ENCODE results near the gene DLX1.
A peak's percentile ranks its signal among the peaks of the same experiment; 100 is the strongest.

DLX1 gene

DNA sequence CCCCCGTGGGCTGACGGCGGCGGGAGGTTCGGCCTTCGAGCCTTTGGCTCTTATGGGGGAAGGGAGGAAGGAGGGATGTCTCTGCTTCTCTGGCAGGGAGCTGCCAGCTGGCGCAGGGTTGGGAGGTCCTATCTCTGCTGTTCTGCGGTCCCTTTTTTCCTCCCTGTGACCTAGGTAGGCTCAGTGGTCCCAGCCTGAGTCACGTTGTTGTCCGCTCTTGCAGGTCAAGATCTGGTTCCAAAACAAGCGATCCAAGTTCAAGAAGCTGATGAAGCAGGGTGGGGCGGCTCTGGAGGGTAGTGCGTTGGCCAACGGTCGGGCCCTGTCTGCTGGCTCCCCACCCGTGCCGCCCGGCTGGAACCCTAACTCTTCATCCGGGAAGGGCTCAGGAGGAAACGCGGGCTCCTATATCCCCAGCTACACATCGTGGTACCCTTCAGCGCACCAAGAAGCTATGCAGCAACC, 2.5 kb downstream of the DLX1 start:
- DNase-seq (ENCODE audit: low spot score): no peak

DNA sequence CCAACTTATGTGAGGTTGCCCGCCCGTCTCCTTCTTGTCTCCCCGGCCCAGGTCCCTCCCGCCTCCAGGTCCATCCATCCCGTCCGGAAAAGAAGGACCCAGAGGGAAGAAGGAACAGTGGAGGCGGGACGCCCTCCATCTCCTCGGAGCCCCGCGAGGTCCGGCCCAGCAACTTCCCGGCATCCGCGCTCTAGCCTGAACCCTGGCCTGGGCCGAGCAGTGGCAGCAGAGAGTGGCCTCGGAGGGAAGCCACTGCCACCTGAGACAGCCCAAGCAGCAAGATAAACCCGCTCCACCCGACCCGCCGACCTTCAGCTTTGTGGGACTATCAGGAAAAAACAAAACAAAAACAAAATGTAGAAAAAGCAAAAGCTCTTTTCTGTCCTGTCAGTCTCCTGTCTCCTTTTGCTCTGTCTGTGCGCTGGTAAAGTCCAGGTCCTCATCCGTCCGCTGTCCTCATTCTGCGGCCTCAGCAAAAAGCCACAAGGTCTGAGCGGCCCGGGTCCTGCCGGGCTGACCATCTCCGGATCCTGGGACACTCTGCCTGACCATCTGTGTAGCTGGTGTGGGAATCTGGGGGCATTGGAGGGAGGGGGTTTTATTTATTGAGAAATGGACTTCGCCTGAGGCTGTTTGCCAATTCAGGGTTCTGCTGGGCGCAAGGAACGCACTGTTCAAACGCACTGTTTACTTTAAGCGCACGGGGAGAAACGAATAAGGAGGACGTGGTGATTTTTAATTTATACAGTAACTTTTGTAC, 3.1 kb downstream of the DLX1 start:
- DNase-seq (ENCODE audit: low spot score): no peak

DNA sequence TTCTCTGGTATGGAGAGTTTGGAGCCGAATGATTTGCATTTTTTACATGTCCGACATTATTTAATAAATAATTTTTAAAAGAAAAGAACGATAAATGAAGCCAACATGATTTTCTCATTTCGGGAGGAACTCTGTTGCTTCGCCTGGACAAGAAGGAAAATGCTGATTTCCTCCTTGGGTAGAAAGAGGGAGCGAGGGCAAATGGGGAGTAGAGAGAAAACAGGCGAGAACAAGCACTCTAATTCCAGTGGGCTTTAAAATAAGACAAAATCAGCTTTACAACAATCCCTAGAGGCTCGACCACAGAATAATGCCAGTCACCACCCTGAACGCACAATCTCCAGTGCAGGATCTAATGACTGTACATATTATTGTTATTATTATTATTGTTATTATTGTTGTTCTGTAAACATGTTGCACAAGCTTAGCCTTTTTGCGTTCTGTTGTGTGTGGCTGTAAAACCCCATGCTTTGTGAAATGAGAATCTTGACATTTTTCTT, 3.7 kb downstream of the DLX1 start:
- no peak for DNase-seq (ENCODE audit: low spot score)

DNA sequence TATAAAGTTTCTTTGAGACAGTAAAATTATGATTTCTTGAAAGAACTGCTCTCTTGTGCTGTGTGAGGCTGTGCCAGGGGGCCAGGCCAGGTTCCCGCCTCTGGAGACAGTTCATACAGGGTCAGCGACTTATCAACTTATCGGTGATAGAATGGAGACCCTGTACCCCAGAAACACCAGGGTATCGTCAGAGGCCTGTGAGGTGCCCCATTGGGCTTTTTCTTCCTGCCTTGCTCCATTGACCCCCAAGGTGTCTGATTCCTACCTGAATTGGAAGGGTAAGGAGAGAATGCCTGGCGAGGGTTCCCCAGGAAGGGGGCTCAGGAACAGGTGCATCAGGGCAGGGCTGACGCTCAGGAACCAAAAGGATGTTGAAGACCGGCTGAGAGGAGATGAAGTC, 4.3 kb downstream of the DLX1 start:
- DNase-seq (ENCODE audit: low spot score): no peak

DNA sequence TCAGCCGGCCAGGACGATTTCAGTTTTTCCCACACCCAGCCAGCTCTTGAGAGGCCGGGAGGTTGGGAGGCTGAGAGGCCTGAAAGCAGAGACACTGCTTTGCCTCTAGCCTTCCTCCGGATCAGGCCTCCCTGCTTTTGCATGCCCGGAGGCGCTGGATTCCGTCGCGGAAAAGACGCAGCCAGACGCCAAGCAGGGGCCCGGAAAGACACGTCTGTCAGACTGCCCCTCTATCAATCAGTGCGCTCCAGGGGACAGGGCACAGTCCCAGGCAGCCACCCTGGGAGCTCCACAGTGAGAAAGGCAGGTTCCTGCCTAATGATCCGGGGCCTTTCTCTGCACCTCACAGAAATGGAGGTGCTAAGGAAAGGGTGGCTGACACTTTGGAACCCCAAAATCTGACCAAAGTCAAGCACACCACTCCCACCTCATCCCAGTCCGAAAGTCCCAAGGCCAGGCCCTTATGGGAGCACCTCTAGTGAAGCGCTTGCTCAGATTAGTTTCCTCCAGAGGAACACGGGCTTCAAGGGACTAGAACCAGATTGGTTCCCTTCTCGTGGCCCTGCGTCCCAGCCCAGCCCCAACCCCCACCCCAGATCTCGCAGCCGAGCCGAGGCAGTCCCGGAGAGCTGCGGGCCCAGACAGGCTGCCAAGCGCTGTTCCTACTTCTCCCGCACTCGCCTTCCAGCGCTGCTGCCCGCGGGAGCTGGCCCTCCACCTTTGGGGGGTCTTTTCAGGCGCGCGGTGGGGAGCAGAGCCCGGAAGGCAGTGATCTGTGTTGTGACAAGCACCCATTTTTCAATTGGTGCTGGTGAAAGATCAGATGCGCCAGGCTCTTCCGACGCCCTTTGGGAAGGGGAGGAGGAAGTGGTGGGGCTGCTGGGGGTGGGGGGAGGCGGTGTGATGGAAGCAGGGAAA, 5.0 kb downstream of the DLX1 start:
- DNase-seq (ENCODE audit: low spot score): no peak

DNA sequence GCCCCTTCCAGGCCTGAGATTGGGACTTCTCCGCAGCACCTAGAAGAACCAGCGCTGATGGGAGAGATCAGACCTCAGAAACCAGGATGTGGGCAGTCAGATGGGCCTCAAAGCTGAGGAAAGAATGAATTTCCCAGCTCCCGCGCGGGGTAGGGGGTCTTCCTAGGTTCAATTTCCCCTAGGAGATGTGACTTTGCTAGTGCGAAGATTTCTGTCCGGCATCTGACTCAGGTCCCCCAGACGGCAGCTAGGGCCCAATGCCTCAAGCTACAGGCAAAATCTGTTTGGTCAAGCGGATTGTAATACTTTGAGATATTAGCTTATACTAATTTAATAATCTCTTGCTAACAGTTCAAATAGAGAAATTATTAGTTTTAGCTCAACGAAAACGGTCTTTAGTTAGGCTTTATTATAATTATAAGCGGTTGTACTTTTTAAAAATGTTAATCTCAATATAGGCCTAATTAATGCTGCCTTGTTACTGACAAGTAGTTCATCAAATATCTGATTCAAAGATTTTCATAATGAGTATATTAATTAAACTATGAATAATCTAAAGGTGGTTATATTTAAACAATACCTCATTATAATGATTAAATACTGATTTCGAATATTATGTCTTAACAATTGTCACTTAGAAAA, 5.8 kb downstream of the DLX1 start:
- DNase-seq (ENCODE audit: low spot score): no peak

DNA sequence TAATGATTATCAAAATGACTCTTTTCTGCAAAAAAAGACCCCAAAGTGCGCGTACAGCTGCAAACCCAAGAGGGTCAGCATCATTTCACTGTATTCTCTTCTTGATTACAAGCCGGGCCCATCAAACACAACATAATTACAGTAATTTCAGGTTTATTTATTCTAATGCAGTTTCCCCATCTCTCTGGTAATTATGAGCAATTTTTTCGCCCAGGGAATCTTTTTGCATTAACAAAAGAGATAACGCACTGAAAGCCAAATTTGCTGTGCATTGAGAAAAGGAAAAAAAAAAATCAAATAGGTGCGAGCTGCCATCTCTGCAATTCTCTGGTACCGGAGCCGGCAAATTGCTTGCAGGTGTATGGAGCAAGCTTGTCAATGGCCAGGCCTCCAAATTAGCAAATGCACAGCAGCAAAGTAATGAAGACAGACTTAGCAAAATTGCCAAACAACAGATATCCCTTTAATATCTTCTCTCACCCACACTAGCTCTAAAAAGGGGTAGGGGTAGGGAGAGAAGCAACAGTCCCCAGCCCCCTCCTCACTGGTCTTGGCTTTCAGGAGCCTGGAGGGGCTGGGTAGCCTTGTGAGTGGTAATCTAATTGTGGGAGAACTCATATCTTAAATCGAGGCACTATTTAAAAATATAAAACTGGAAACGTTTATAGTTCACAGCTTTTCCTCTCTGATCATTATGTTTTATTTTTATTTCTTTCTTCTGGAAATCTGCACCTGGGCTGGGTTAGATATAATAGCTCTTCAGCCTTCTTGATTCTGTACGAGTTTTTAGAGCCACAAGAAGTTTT, 6.7 kb downstream of the DLX1 start:
- DNase-seq (ENCODE audit: low spot score): no peak

DNA sequence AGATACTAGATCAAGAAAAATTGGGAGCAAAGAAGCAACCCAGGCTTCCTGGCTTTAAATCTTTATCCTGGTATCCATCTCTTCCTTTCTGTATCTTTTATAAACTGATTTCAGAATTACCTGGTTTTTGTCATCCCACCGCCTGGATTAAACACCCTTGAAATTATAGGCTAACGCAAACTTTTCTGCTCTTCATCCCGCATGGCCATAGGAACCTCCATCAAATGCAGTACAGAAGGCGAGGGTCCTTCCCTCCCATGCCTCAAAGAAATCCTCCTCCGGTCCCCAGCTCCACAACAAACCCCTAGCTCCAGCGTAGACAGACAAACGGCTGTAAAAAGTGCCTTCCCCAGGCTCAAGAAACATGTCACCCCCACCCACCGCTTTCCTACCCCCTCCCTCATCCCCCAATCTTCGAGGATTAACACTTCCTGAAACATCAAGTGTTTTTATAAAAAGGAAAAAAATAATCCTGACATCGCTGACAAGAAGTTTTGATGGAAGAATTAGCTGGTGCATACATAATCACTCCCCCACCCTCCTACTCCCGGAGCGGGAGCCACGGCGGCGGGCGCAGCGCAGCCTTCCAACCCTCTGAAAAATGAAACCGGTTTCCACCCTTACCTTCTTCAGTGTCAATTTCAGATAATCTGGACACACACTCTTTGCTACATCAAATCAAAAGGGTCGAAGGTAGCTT, 7.6 kb downstream of the DLX1 start:
- DNase-seq (ENCODE audit: low spot score): no peak

DNA sequence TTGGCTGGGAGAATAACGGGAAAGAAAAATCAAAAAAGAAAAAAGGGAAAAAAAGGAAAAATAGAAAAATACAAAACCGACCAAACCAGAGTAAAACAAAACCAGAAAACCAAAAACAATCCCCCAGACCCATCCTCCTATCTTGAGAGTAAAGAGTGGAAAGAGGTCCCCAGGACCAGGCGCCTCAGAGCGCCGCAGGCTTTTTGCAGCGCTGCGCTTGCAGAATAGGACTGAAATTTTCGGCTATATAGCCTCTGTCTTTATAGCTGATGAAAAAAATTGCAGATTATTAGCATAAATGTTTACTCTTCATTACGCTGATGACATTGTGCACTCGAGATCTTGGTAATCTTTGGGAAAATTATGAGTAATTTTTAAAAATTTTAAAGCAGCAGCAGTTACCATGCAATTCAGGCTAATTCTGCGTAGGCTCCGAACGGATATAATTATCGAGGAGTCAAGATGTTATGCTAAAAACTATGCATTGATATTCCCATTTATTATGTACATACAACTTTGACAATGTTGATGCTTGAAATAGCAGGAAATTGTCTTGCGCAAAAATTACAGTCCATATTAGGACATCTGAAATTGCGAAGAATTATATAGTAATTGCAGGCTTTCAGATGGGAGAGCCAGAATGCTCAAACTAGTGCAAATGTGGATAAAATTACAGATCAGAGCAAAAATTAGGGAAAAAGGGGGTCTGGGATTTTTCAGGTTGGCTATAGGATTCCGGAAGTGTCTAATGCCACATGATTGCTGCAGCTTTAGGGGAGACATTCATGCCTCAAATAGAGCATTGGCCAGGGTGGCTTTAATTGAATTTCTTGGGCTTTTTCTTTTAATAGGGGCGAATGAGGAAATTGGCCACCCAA, 8.3 kb downstream of the DLX1 start:
- DNase-seq (ENCODE audit: low spot score): no peak

DNA sequence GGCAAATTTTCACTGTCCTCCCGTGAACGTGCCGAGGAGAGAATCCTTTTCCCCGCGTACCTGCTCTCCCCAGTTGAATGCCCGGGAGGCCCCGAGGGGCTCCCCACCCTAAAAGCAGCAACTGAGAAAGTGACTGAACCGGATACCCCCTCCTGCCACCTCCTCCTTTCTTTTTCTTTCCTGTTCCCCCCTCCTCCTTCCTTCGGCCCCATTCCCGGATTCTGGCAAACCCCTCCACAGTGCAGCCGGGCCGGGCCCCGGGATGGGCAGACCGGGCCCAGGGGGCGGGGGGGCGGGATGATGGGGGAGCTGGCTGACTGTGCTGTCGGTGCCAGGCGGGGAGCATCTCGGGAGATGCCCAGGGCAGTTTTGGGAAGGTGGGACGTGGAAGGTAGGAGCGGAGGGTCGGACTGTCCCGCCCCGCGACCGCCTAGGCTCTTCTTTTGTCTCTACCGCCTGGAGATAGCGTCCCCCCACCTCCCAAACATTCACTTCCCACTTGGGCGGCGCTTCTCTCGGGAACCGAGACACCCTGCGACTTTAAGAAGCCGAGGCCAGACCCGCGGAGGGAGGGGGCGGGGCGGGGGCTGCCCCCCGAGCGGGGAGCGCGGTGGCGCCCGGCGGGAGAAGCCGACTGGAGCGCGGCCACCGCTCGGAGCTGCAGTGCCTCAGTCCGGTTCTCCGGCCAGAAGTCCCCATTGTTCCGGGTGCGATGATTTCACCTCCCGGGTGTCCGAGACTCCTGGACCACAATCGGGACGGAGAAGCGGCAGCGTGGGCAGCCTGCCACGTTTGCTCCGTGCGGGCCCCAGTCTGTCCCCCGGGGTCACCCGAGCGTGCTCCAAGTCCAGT, 9.2 kb downstream of the DLX1 start:
- DNase-seq (ENCODE audit: low spot score): peak; percentile 70

DNA sequence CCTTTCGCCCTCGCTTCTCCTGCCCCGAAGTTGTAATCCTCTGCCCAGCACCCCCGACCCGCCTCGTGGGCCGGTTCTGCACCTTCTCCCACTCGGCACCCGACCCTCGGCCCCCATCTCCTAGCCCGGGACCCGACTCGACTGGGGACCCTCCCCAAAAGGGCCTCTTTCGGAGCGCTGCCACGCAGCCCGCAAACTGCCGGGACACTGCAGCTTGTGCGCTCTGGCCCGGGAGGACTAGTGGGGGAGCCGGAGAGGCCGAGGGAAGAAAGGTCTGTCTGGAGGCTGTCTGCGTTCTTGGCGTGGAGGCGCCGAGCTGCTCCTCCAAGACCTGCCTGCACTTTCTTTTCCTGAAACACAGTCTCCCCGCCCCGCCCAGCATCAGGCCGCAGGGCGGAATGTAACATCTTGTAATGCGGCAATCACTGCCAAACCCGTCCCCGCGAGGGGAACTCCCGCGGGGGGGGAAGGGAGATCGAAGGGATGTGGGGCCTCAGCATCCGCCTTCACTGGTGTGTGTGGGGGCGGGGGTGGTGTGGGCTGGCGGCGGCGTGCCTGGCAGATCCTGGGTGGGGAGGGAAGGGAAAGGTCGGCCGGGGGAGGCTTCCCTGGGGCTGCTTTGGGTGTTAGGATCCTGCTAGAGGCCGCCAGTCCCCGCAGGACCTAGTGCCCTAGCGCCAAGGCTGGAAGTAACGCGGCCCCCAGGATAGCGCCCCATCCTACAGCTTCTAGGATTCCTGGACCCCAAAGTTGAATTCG, 10.0 kb downstream of the DLX1 start:
- DNase-seq (ENCODE audit: low spot score): peak; percentile 86

DNA sequence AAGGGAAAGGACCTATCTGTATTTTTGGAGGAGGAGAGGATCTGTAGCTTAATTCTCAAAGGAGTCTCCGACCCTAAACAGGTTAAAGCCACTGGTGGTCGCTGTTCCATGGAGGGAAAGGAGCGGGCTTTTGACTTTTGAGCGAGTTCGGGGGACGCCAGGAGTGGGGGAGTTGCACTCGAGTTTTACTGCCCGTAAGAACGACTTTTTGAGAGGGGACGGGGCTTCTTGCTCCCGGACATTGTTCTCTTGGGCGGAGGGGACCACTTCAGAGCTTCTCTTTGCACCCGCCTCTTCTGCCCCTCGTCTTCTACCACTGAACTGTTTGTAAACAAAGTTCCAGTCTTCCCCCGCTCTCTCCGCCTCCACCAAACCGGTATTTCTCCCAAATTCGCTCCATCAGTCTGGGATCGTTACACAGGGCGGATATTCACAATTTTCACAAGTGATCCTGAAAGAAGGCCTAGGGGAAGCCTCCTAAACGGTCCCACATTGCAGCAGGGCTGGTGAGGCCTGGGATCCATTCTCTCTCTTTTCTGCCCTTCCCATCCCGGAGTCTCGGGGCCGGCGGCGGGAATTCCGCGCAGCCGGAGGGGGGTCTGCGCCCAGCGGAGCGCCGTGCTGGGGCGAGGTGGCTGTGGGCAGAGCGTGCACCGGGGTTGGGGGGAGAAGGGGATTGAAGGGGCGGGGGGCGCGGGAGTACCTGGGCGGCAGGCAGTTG, 10.8 kb downstream of the DLX1 start:
- peak; percentile 76 for DNase-seq (ENCODE audit: low spot score)

DNA sequence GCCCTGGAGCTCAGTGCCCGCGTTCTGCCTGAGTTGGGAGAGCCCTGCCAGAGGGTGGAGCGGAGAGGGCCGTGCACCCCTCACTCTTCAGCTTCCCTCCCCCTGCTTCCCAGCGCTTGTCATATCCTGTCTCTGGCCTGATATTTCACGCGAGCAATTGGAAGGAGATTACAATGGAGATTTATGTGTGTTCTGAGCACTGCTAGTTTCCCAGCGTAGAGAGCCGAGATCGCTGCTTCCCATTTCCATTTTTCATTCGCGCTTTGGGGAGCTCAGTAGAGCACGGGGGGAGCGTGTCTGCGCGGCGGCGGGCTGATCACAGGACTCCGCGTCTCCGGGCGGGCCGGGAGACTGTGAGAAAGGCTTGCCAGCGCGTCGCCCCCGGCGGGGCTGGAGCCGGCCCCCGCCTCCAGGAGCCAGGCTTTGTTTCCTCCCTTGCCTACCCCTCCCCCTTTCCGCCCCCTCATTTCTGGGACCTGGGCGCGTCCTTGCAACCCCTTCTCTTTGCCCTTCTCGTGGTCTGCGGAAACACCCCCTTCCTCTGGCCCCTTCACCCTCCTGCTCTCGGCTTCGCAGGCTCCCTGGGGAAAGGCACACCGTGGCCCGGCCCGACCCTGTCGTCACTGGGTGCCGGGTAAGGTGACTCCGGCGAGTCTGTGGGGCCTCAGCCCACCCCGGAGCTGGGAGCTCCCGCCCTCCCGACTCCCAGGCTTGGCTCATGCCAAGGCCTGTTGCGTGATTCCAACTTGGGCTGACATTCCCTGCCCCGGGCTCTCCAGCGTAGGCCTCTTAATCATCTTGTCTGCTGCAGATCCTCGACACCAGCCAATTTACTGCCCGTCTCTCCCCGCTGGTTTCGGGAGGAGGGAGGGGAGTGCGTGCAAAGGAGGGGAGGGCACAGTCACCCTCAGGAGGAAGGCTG, 11.6 kb downstream of the DLX1 start:
- peak; percentile 71 for DNase-seq (ENCODE audit: low spot score)

DNA sequence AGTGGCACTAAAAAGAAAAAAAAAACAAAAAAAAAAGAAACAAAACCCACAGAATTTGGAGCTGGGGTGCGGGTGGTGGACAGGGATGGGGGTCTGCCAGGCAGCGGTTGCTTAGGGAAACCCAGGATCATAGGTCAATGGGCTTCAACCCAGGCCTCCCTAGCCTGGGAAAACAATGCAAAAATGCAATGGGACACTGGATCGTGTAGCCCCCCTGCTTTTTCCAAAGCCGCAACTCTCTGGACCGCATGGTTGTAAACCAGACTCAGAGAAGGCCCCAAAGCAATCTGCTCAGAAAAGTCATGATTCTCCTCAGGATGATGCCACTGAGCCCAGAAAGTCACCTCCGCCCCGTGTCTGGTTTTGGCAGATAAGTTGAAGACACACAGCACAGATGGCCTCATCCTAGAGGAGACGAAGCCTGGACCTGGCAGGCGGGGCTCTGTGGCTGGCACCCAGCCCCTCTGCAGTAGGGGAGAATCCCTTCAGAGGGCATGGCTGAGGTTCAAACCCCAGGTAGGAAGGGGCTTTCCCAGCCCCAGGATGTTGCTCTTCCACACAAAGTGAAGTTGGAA, 12.3 kb downstream of the DLX1 start:
- DNase-seq (ENCODE audit: low spot score): no peak

DNA sequence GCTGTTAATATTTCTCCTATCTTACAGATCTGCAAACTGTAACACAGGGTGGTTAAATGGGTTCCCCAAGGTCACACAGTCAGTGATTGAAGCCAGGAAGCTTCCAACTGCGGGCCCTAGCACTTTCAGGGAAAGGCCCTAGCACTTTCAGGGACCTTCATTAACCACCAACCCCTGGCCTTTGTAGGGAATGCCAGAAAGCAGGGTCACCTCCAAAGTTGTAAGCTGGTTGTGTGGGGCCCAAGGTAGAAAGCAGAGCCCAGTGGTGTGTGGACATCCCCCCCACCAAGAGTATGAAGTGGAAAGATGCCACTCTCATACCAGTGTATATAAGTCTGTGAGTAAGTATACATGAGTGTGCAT, 13.0 kb downstream of the DLX1 start:
- DNase-seq (ENCODE audit: low spot score): no peak
